NCI-H1092 (cell line): ENCODE measurements around the gene ALDOB.

Source experiments
- DNase-seq: peaks from one replicate; lab custom pipeline; 2025; lab: John Stamatoyannopoulos, UW

Gene ALDOB

DNA sequence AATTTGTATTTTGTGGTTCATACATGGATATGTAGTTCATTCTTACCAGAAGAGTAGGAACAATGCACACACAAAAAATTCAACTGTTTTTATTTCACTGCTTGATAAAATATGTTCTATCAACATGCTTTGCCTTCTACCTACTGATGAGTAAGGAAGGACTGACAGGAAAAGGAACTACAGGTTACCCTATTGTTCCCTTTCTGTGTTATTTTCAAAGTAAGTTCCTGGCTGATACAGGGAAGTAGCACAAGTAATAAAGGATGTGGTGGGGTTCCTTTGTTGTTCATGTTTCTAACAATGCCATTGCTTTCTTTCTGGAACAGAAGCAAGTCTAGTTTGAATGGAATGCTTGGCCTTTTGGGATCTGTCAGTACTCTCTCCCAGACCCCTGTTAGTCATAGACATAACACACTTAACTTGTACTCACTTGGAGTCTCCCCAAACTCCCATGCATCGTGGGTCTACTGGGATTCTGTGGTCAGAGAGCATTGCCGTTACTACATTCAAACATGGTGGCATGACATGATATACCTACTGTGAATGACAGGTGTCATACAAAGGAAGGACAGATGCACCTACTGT lies 20.2 kb upstream of the ALDOB start:
- no peak for DNase-seq

DNA sequence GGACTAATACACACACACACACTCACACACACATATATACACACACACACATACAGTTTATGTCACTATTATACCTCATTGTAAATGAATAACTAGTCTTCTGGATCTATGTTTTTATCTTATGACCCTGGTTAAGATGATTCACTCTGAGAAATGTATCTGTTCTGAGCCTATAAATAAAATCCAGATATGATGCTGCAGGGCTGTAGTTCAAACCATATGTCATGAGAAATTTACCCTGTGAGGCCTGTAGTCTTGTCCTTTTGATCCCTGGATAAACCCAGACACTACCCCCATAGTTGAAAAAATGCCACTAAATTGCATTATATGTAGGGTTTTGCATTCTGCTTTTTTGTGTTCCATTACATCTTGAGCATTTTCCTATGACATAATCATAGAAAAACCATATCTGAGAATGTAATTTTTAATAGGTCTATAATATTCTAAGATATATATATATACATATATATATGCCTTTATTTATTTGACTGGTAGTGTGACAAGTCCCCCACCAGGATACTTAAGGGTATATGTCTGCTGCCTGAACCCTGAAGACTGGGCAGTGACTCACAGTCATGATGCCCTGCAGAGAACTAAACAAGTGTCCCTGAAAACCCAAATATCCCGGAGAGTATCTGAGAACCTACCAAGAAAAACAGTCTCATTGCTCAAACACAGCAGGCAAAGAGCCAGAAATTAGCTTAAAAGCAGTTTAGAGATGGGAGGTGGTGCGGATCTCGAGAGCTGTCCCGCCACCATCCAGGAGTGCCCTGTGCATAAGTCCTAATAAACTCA lies 18.4 kb upstream of the ALDOB start:
- DNase-seq, result no peak

DNA sequence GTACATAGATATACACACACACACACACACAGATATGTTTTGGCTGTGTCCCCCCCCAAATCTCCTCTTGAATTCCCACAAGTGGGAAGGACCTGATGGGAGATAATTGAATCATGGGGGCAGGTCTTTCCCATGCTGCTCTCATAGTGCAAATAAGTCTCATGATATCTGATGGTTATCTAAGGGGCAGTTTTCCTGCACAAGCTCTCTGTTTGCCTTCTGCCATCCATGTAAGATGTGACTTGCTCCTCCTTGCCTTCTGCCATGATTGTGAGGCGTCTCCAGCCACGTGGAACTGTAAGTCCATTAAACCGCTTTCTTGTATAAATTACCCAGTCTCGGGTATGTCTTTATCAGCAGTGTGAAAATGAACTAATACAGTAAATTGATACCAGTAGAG lies 15.9 kb upstream of the ALDOB start:
- no peak for DNase-seq

DNA sequence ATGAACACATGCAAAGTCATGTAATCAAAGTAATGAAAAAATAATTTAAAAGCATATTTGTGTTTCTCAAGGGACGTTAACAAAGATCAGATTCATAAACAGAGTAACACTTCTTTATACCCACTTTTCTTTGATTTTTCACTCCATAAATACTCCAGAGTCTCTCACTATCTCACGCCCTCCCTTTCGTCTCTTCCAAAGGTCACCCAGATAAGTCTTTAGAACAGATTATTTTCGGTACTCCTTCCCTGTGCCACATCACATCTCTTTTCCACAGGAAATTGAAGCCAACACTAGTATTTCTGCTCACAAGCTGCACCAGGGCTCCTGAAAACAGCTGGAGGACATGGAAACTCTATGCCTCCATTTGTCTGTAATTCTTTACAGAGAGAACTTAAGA lies 15.4 kb upstream of the ALDOB start:
- no peak for DNase-seq

DNA sequence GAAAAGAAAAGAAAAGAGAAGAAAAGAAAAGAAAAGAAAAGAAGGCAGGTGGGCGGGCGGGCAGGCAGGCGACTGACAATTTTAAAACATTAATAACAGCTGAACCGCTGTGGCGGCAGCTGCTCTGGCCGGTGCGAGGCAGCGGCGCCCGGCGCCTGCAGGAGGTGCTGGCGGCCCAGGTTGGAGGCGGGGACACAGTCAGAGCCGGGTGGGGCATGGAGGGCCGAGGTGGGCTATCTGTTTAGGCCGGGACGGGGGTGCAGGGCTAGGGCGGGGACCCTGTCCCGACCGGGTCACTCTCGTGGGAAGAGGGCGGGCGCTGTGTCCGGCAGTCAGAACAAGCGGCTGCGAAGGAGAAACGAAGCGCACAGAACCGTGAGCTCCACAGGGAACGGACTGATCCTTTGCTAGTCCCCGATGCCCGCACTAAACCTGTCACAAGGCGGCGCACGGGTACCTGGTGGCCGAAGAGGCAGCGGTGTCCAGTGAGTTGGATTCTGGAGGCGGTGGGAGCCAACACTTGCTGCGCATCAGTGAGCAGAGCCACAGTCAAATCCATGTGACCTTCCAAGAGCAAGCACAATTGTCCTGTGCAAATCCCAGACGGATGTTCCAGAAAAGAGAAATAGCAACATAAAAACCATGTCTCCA lies 13.6 kb upstream of the ALDOB start:
- DNase-seq, result peak; percentile 48

DNA sequence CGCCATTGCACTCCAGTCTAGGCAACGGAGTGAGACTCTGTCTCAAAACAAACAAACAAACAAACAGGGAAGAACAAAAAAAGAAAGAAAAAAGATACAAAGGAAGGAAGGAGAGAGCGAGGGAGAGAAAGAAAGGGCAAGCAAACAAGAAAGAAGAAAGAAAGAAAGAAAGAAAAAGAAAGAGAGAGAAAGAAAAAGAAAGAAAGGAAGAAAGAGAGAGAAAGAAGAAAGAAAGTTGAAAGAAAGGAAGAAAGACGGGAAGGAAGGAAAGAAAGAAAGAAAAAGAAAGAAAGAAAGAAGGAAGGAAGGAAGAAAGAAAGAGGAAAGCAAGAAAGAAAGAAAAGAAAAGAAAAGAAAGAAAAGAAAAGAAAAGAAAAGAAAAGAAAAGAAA lies 13.1 kb upstream of the ALDOB start:
- DNase-seq, result no peak

DNA sequence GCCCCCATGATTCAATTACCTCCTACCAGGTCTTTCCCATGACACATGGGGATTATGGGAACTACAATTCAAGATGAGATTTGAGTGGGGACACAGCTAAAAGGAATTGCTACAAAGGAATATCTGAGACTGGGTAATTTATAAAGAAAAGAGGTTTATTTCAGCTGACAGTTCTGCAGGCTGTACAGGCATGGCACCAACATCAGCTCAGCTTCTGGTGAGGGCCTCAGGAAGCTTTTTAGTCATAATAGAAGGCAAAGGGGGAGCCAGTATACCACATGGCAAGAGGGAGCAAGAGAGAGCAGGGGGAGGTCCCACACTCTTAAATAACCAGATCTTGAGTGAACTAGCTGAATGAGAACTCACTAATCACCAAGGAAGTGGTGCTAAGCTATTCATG lies 11.2 kb upstream of the ALDOB start:
- DNase-seq, result no peak

DNA sequence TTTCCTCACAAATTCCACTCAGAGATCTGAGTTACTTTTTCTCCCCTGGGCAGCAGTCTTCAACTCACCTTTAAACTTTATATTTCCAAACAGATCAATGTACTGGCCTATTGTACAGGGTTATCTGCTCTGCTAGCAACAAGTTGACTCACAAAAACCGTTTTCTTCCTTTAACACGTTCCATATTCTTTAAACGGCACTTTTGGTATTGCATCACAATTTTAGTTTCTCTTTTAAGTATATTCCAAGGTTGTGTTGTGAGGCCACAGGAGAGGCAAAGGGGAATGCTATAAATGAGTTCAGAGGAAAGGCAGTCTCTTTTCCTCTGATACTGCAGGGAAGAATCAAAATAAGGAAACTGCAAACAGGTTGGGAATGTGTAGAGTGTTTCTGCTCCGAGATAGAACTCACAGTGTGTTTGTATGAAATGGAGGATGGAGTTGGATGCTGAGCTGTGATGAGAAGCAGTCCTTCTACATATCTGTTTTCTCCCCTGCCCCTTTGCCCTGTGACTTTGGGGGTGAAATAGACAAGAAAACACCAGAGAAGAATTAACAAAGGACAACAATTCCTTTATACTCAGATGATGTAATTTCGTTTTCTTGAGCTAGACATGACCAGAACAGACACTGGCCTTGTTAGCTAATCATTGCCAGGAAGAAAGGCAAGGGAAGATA lies 9.9 kb upstream of the ALDOB start:
- no peak for DNase-seq

DNA sequence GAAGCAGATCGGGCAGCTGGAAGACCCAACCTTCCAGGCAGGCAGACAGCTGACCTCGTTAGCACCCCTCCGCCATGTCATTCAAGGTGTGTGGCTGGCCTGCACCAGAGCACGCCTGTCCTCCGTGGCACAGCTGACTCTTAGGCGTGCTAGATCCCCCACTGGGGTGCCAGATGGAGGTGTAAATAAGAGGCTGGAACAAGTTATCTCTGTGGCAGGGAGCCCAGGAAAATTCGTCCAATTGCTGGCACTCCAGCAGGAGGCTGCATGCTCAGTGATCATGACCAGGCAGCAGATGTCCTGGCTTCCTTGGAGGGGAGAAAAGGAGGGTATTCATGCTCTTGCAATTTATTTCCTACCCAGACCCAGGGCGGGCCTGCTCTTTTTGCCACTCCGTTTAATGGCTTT lies 7.8 kb upstream of the ALDOB start:
- DNase-seq, result peak; percentile 91

DNA sequence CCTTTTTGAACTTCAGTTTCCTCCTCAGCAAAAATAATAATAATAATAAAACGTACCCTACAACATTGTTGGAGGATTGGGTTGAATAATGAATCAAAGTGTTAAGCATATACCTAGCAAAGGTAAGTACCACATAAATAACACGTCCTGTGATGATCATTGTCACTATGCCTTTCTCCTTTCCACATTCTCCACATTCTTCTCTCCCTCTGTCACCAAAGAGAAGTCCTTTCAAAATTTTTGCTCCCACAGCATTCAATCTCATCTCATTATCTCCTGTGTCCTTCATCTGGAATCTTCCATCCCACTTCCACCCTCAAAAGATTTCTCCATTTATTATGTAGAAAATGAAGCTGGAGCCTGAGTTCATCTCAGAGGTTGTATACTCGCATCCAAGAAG lies 7.2 kb upstream of the ALDOB start:
- no peak for DNase-seq

DNA sequence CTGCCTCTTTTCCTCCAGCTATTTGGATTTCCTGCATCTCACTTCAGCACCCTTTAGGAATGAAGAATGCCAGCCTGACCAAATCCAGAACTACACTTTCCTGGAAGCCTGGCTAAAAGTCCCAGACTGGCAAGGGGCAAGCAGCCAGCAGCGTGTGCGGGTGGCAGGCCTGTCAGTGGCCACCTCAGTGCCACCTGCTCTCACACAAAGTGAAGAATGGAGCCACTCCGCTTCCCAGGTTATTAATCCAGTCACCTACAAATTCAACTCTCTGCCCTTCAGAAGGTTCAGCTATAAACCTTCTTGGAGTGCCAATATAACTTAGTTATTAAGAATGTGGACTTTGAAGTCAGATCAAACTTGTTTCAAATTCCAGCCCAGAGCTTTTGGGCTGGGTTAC lies 6.7 kb upstream of the ALDOB start:
- DNase-seq, result no peak

DNA sequence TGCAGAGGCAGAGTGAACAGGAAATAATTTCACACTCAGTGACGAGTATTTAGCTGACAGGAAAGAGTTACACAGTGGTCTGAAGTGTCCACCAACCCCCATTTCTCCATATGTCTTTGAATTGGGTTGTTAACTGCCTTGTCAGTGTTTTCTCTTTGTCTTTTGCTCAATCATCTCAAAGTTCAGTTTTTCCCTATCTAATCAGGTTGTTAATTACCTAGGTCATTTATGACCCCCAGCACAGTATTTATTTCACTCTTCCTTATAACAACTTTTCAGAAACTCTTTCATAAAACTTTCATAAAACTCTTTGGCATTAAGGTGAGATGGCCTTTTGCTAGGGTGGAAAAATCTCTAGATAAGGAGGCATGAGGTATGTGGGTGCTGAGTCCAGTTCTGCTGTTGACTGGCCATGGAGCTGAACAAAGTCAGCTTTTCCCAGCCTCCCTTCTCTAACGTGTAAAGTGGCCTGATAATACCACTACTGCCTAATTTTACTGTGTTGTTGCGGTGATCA lies 5.2 kb upstream of the ALDOB start:
- DNase-seq, result no peak

DNA sequence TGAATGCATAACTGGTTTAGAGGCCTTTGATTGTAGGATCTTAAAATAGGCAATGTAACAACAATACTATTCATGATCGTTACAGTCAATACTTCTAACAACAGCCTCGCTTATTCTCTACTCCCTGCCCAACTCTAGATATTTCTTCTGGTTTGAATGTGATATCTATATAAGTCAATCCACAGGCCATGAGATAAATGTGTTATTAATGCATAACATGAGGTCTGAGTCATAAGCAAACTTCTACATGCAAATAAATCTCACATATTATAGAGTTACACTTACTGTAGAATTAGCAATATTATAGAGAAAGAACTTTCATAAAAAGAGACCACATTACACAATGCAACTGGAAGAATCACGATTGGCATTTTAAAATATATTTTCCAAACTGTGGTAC lies 2.9 kb upstream of the ALDOB start:
- DNase-seq, result no peak

DNA sequence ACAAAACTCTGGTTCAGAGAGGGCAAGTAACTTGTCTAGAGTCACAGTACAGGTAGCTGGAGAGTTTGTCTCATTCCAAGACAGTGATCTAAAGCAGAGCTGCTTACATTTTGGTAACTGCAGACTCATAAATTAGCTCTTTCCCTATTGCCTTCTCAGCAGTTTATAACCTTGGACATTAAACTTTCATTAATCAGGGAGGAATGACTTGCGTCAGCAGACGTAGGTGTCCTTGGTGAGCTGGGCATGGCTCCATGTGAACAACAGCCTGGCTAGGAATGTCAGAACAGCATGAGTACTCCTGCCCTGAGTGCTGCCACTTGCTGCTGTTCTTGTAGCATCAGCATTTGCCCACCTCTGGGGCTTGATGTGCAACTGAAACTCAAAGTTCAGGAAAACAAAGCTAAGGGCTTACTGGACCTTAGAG lies 2.2 kb upstream of the ALDOB start:
- DNase-seq, result no peak

DNA sequence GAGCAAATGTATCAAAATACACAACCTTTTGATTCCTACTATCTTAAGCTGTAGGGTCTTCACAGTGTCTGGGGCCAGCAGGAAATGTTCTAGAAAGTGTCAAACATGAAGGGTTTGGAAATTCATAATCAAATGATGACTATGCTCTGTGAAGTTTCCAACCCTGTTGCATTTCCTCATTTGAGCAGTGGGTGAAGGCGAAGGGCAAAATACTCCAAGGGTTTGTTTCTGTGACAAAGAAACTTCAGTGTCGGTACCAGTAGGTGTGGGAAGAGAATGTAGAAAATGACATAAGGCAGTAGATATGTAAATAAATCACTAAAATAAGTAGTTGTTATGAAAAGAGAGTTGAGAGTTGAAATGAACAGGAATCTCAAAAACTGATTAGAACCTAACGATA lies 576 bp downstream of the ALDOB start:
- DNase-seq, result no peak

DNA sequence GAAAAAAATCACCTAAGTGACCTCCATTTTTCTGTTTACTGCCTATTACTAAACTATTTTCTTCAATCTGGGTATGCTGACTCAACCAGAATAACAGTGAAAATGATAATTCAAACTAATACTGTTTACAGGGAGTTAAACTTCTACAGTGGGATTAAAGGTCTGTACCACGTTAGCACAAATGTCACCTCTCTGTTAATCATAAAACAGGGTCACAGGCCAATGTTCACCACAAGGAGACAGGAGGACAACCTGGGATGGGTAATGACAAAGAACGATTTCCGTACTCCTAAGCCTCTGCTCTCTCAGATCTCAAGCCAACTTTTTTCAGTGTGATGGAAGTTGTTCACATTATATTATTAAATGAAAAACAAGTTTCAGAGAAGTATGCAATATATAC lies 2.3 kb downstream of the ALDOB start:
- DNase-seq, result no peak

DNA sequence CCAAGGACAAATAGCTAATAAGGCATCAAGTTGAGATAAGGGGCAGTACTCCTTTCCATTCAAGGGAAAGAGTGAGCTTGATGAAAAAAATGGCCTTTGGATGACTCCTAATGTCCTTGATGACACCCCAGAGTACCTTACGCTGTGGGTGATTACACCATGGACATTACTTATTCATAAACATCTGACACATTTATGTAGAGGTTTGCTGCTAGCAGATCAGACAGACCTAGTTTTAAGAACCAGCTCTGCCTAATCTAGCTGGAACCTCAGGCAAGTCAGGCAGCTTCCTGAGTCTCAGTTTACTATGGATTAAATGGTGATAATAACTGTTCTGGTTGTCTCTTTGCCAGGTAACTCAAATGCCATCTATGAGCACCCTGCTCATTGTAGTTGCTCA lies 2.8 kb downstream of the ALDOB start:
- no peak for DNase-seq

DNA sequence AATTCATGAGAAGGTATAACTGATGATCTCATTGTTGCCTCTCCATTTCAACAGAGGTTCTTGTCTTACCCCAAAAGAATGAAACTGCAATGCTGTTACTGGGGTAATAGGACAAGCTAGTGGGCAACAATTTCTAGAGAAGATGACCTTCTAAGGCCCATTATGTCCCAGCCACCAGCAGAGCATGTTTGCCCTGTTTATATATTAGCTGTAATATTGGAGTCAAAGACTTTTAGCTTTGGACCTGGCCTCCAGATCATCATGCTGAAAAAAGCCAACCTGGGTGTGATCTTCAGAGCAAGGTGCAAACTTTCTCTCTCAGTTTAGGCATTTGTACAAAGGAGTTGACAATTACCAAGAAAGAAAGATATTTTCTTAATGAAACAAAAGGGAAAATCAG lies 3.4 kb downstream of the ALDOB start:
- DNase-seq, result no peak

DNA sequence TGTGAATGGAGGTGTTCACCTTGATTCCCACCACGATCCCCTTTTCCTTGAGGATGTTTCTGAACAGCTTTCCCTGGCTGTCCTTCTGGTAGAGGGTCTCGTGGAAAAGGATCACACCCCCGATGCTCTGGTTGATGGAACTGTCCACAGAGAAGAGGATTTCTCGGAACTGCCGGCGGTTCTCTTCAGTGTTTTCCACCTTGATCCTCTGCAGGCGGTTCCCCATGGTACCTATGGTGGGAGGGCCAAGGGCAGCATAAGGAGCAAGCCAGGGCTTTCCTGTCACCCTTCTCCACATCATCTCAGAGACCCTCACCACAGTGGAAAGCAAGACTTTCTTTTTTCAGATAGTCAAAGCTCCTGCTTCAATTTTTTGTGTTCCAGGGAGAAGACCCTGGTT lies 5.8 kb downstream of the ALDOB start:
- DNase-seq, result no peak

DNA sequence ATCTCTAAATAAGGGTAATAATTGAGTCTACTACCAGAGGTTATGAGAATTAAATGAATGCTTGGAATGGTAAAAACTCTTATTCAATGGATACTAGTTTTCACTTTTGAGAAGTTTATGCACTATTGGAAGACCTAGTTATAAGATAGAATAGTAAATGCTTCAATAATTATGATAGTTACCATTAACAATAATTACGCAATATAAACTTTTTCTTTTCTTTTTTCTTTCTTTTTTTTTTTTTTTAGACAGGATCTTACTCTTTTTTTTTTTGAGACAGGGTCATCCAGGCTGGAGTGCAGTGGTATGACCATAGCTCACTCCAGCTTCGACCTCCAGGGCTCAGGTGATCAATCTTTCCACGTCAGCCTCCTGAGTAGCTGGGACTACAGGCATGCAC lies 6.7 kb downstream of the ALDOB start:
- DNase-seq, result no peak

DNA sequence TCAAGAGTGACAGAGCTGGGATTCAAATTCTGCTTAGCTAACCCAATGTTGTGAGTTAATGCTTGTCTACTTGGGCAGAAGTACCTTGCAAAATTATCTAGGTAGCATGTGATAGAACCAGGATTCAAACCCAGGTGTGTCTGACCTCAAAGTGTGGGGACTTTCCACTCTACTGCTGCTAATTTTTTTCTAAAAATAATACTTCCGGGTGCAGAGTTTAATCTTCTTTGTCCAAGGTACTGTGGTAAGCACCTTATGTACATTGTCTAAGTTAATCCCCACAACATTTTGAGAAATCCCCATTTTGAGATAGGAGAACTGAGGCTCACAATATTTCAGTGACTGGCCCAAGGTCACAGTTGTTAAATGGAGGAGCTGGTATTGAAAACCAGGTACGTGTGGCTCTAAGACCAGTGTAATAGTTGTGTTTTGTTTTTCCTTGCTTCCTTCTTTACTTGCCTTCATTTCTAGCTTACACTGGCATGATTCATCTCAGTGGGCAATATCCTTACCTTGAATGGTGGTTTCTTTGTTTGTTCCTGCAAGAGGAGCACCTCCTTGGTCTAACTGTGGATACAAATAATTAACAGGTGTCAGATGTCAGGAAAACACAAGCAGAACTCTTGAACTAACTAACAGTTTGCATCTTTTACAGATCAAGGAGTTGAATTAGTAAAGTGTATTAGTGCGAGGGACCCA lies 7.5 kb downstream of the ALDOB start:
- DNase-seq, result no peak

DNA sequence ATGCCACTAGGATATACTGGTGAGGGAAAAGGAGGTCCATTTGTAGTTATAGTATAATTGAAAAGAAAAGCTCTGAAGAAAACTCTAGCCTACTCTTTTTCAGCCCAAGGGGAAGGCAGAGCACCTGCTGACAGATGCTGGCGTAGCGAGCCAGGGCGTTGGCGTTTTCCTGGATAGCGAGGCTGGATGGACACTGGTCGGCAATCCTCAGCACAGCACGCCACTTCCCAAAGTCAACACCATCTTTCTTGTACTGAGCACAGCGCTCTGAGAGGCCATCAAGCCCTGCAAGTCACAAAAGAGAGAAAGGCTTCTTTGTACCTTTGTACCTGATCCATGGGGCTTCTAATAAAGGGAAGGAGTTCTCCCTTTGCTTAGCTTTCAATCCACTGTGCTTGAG lies 8.2 kb downstream of the ALDOB start:
- DNase-seq, result no peak
